ENCODE measurements around the gene UMPS.

UMPS gene

DNA sequence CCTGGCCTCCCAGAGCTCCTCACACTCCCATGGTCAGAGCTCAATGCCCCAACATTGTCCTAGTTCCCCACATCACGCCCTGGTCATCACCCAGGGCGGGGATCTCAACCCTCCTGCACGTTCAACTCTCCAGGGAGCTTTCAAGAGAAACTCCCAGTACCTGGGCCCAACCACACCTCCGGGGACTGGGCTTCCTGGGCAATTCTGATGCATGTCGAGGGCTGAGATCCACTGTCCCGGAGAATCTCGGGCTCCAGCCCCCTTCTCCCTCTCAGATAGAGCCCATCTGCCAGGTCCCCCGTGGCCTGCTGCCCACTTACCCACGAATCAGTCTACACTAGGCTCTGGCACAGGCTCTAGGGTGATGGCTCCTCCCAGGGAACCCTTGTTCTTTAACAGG is 39.2 kb downstream of the UMPS start:
- no peak overlapping the region for H3K9ac ChIP-seq (ENCODE audit: low read length)
- peaks cover 26% of the 10 kb centered on the region for H3K4me1 ChIP-seq (ENCODE audit: control insufficient read depth, insufficient read depth, low read length)
- H3K27ac ChIP-seq (ENCODE audit: low read depth, low read length): no peak overlapping the region
- H3K4me3 ChIP-seq (ENCODE audit: low read length): no peak overlapping the region
- H3K27me3 ChIP-seq (ENCODE audit: control insufficient read depth, insufficient read depth, low read length): no peaks in the 10 kb centered on the region
- peaks cover 13% of the 10 kb centered on the region for H3K36me3 ChIP-seq (ENCODE audit: control insufficient read depth, insufficient read depth, low read length)

DNA sequence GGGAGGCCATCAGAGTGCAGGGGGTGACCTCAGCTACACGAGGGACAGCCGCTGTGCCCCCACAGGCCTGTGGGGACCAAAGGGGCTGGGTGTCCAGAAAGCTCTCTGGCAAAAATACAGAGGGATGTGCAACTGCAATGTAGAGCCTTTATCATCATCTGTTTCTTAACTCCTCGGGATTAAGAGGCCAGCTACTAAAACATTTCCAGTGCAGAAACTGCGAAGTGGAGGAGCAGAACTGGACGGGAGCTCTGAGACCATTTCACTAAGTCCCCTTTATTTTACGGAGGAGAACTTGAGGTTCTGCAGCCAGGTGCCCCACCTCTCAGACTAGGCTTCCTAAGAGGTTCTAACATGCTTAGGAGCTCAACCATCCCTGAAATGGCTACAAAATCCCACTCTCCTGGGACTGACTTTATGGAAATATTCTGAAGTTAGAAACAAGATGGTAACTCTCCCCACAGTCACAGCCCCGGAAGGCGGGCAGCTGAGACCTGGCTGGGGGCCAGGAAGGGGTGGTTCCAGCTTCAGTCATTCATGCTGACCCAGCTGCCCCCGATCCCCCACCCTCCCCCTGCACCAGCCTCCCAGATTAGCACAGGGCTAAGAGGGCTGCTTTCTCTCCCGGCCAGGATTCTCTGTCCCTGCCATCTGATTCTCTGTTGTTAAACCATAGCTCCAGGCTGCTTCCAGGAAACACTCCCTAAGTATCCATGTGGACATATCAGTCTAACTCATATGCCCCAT is 40.3 kb downstream of the UMPS start:
- Histone ChIP-seq H3K27ac (ENCODE audit: low read depth, low read length) (peak overlapping the region; percentile 78), H3K9ac (ENCODE audit: low read length) (no peak overlapping the region), H3K27me3 (ENCODE audit: control insufficient read depth, insufficient read depth, low read length) (no peaks in the 10 kb centered on the region), H3K4me1 (ENCODE audit: control insufficient read depth, insufficient read depth, low read length) (peaks cover 32% of the 10 kb centered on the region), H3K36me3 (ENCODE audit: control insufficient read depth, insufficient read depth, low read length) (peaks cover 3% of the 10 kb centered on the region), H3K4me3 (ENCODE audit: low read length) (no peak overlapping the region)

DNA sequence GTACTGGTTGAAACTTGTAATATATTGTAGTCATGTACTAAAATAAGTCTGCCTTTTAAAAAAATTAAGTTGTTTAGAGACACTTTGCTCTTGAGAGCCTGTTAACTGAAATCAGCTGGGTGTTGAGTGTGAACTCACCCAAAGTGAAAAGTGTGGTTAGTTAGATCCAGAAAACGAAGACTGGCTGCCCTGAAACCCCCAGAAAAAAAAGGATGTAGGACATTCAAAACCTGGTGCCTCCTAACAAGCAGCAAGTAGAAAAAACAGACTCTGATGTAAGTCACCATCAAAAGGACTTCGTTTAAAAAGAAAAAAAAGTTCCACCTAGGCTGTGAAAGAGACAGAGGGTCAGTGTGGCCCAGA is 40.8 kb downstream of the UMPS start:
- Histone ChIP-seq H3K27ac (ENCODE audit: low read depth, low read length) (peak overlapping the region; percentile 78), H3K36me3 (ENCODE audit: control insufficient read depth, insufficient read depth, low read length) (no peaks in the 10 kb centered on the region), H3K4me1 (ENCODE audit: control insufficient read depth, insufficient read depth, low read length) (peaks cover 32% of the 10 kb centered on the region)

DNA sequence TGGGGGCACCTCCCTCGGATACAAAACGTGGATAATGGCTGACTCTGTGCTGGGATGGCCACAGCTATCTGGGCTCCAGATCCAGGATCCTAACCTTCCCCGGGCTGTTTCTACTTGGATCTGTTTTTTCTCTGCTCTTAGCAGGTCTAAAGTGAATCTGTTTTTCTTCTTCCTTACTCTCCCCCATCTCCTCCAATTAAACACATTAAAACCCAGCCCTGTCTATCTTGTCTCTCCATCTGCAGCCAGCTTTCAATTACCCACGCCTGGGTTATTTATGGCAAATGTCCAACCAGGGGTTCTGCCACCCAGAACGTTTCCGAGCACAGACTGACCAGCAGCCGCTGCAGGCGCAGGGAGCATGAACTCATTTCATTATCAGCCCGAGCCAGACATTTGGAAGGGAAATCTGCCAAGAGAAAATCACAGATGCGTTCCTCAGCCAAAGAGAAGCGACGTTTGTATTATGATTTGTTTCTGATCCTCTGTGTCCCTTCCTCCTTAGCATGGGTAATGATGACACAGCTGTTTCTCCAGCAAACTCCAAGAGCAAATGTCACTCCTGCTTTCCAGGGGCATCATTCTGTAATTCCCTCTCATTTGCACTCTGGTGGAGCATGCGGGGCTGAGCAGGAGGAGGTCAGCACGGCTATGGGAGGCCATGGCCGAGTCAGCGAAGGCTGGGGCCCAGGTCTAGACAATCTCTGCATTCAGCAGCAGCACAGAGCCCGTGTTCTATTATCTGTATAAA is 42.0 kb downstream of the UMPS start:
- peak overlapping the region; percentile 3 for H3K4me3 ChIP-seq (ENCODE audit: low read length)
- H3K27me3 ChIP-seq (ENCODE audit: control insufficient read depth, insufficient read depth, low read length): no peaks in the 10 kb centered on the region
- no peaks in the 10 kb centered on the region for H3K36me3 ChIP-seq (ENCODE audit: control insufficient read depth, insufficient read depth, low read length)
- H3K9ac ChIP-seq (ENCODE audit: low read length): no peak overlapping the region
- peak overlapping the region; percentile 78 for H3K27ac ChIP-seq (ENCODE audit: low read depth, low read length)
- H3K4me1 ChIP-seq (ENCODE audit: control insufficient read depth, insufficient read depth, low read length): peaks cover 32% of the 10 kb centered on the region

More for the DNA sequence above, 40.8 kb downstream of the UMPS start:
- H3K27me3 ChIP-seq (ENCODE audit: control insufficient read depth, insufficient read depth, low read length): no peaks in the 10 kb centered on the region
- H3K4me3 ChIP-seq (ENCODE audit: low read length): no peak overlapping the region
- no peak overlapping the region for H3K9ac ChIP-seq (ENCODE audit: low read length)

DNA sequence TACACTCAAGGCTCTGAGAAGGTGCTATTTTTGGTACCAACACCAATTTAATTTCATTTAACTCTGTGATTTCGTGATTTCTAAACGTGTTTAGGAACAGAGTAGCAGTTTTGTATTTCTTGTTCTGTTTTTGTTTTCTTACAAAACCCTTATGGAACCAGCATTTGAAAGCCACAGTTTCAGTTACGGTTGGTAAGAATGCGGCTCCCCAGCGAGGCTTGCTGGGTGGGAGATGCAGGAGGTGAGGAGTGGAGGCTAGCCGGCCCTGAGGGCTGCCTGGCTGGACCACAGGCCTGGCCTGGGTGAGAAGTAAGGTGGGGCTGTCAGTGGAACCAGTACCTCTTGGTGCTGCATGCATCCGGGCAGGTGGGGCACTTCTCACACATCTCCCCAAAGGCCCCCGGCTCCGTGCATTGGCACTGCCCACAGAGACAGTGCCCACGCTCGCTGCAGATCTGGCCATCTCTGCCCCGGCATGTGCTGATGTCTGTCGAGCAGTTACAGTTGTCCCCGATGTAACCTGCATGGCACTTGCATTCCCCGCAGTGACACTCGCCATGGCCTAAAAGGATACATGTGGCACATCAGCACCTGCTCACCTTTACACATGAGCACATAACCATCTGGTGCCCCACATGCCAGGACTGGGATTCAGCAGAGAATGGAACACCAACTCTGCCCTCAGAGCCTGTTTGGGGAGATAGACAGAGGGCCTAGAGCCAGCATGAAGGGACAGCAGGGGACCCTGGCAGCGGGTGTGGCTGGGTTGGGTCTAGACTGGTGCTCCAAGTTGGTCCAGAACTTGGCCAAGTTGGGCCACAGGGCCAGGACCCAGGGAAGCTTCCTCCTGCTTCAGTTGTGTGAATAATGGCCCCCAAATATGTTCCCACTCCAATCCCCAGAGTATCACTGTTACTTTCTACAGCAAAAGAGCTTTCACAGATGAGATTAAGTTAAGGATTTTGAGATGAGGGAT is 43.4 kb downstream of the UMPS start:
- Histone ChIP-seq H3K27ac (ENCODE audit: low read depth, low read length) (peak overlapping the region; percentile 38), H3K4me1 (ENCODE audit: control insufficient read depth, insufficient read depth, low read length) (peaks cover 32% of the 10 kb centered on the region), H3K27me3 (ENCODE audit: control insufficient read depth, insufficient read depth, low read length) (no peaks in the 10 kb centered on the region), H3K4me3 (ENCODE audit: low read length) (no peak overlapping the region), H3K9ac (ENCODE audit: low read length) (no peak overlapping the region), H3K36me3 (ENCODE audit: control insufficient read depth, insufficient read depth, low read length) (no peaks in the 10 kb centered on the region)

DNA sequence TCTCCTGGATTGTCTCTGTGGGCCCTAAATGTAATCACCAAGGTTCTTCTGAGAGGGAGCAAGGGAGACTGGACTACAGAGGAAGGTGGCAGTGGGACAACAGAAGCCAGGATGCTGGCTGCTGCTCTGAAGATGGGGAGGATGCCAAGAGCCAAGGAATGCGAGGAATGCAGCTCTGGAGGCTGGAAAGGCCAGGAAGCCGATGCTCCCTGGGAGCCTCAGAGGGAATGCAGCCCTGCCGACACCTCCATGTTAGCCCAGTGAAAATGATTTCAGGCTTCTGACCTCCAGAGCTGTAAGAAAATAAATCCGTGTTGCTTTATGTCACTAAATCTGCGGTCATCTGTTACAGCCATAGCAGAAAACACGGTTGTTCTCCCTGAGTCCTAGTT is 44.1 kb downstream of the UMPS start:
- Histone ChIP-seq H3K4me3 (ENCODE audit: low read length) (no peak overlapping the region), H3K27ac (ENCODE audit: low read depth, low read length) (peak overlapping the region; percentile 1), H3K36me3 (ENCODE audit: control insufficient read depth, insufficient read depth, low read length) (no peaks in the 10 kb centered on the region), H3K4me1 (ENCODE audit: control insufficient read depth, insufficient read depth, low read length) (peaks cover 37% of the 10 kb centered on the region), H3K27me3 (ENCODE audit: control insufficient read depth, insufficient read depth, low read length) (no peaks in the 10 kb centered on the region), H3K9ac (ENCODE audit: low read length) (no peak overlapping the region)

DNA sequence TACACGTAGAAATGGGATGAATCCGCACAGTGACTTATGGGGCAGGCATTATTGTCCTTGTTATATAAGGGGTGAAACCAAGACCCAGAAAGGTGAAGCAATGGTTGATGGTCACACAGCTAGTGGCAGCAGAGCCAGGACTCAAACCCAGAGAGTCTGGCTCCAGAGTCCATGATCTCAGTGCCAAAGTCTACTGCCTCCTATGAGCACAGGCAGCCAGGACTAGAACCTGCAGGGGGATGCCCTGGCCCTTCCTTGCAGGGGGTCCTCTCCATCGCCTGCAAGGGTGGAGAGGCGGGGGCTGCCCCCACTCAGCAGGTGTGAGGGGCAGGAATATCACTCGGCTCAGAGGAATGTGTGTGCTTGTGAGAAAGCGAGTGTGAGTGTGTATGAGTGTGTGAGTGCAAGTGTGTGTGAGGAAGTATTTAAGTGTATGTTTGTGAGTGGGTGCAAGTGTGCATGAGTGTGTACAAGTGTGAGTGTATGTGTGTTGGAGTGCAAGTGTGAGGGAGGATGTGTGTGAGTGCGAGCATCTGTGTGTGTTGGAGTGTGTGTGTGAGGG is 44.7 kb downstream of the UMPS start:
- no peak overlapping the region for H3K9ac ChIP-seq (ENCODE audit: low read length)
- H3K4me3 ChIP-seq (ENCODE audit: low read length): no peak overlapping the region
- H3K27me3 ChIP-seq (ENCODE audit: control insufficient read depth, insufficient read depth, low read length): no peaks in the 10 kb centered on the region
- peaks cover 43% of the 10 kb centered on the region for H3K4me1 ChIP-seq (ENCODE audit: control insufficient read depth, insufficient read depth, low read length)
- H3K36me3 ChIP-seq (ENCODE audit: control insufficient read depth, insufficient read depth, low read length): no peaks in the 10 kb centered on the region
- peak overlapping the region; percentile 1 for H3K27ac ChIP-seq (ENCODE audit: low read depth, low read length)

DNA sequence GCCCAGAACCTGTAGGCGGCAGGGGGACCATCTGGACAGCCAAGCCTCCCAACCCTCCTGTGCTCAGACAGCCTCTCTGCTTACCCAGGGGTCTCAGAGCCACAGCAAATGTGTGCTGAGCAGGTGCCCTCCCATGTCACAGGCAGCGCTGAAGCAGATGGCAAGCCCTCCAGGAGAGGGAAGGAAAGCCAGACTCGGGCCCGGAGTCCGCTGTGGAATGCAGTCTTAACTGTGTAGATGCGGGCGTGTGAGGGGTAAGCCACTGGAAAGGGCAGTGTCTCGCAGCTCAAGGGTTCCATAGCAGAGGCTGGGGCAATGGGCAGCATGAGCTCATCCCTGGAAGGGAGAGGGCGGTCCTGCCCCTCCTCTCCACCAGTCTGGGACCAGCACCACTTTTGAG is 45.6 kb downstream of the UMPS start:
- Histone ChIP-seq H3K4me1 (ENCODE audit: control insufficient read depth, insufficient read depth, low read length) (peaks cover 44% of the 10 kb centered on the region), H3K27me3 (ENCODE audit: control insufficient read depth, insufficient read depth, low read length) (no peaks in the 10 kb centered on the region), H3K9ac (ENCODE audit: low read length) (no peak overlapping the region), H3K27ac (ENCODE audit: low read depth, low read length) (no peak overlapping the region), H3K4me3 (ENCODE audit: low read length) (no peak overlapping the region), H3K36me3 (ENCODE audit: control insufficient read depth, insufficient read depth, low read length) (no peaks in the 10 kb centered on the region)

DNA sequence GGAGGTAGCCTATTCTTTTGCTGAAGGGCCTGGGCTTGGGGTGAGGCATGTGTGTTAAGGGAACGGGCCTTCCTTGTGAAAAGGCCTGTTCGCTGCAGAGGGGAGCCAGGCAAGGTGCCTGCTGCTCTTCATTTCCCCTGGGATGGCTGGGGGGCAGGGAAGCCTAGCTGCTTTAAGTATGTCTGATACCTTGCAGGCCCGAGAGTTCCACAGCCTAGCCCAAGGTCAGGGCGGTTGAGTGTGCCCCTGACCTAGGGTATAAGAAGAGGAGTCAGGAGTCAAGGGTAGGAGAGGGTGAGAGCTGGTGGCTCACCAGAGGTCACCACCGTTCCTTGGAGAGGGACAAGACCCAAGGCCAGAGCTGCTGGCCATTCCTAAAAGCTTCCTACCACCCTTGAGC is 46.6 kb downstream of the UMPS start:
- Histone ChIP-seq H3K4me3 (ENCODE audit: low read length) (no peak overlapping the region), H3K9ac (ENCODE audit: low read length) (no peak overlapping the region), H3K4me1 (ENCODE audit: control insufficient read depth, insufficient read depth, low read length) (peaks cover 43% of the 10 kb centered on the region), H3K27ac (ENCODE audit: low read depth, low read length) (no peak overlapping the region), H3K36me3 (ENCODE audit: control insufficient read depth, insufficient read depth, low read length) (no peaks in the 10 kb centered on the region), H3K27me3 (ENCODE audit: control insufficient read depth, insufficient read depth, low read length) (no peaks in the 10 kb centered on the region)

DNA sequence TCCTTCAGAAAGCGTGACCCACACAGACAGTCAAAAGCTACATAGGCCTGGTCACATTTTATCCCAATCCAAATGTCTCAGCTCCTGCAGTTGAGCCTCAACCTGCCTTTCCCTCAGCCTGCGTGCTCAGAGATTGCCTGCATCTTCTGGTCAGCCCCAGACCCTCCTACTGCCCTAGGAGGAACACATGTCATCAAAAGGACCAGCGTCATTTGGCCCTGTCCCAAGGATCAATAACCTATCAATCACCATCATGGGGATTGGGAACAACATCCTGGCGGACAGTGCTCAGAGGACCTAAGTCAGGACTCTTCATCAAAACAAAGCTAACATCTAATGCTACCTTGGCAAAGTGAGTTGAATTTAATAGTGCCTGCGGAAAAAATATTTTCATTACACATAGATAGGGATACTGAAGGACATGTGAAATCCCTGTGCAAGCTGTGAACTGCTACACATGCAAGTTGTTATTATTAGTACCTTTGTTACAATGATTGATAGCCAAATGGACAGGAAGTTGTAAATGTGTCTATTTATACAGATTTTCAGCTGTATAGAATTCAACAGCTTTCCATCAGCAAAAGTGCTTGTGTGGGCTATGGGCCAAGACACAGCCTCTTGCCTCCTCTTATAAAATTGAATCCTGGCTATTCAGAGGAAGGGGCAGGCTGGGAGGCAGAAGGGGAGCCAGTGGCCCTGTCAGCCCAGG is 47.7 kb downstream of the UMPS start:
- Histone ChIP-seq H3K4me1 (ENCODE audit: control insufficient read depth, insufficient read depth, low read length) (peaks cover 42% of the 10 kb centered on the region), H3K36me3 (ENCODE audit: control insufficient read depth, insufficient read depth, low read length) (no peaks in the 10 kb centered on the region), H3K27ac (ENCODE audit: low read depth, low read length) (no peak overlapping the region), H3K27me3 (ENCODE audit: control insufficient read depth, insufficient read depth, low read length) (no peaks in the 10 kb centered on the region), H3K9ac (ENCODE audit: low read length) (no peak overlapping the region), H3K4me3 (ENCODE audit: low read length) (no peak overlapping the region)

DNA sequence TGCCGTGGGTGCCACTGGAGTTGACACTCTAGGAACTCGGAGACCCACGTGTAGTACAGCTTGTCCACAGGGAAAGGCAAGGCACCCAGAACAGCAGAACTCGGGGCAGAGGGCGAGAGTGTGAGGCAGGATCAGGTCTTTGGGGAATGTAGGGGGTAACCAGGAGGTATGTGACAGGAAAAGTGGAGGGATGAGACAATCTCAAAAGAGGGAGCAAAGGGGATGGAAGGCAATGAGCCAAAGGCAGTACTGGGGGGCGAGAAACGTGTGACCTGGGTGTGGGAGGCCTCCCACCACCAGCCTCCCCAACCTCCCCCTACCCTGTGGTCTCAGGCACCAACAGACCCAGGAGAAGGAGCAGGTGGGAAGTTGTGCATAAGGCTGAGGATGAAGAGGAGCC is 48.9 kb downstream of the UMPS start:
- Histone ChIP-seq H3K27ac (ENCODE audit: low read depth, low read length) (peak overlapping the region; percentile 93), H3K9ac (ENCODE audit: low read length) (no peak overlapping the region), H3K27me3 (ENCODE audit: control insufficient read depth, insufficient read depth, low read length) (no peaks in the 10 kb centered on the region), H3K36me3 (ENCODE audit: control insufficient read depth, insufficient read depth, low read length) (no peaks in the 10 kb centered on the region), H3K4me1 (ENCODE audit: control insufficient read depth, insufficient read depth, low read length) (peaks cover 38% of the 10 kb centered on the region), H3K4me3 (ENCODE audit: low read length) (no peak overlapping the region)
